Jurkat, Clone E6-1 (cell line): ENCODE measurements around the gene TXNIP.

Experiments used
- DNase-seq: peaks from one replicate; pipeline ENCODE4 v3.0.0-alpha.2; 2011; ENCODE audit warnings: low read depth, low spot score
- H3K4me3 ChIP-seq: 2 replicates; pipeline ENCODE4 v1.5.1; 2011; ENCODE audit warnings: mild to moderate bottlenecking, low read length, control low read depth, moderate library complexity

TXNIP gene

GRCh38 chr1:145974721-145975120, 21.7 kb downstream of the TXNIP start:
- DNase-seq, result no peak
- H3K4me3 ChIP-seq, result no peak overlapping the region

DNA sequence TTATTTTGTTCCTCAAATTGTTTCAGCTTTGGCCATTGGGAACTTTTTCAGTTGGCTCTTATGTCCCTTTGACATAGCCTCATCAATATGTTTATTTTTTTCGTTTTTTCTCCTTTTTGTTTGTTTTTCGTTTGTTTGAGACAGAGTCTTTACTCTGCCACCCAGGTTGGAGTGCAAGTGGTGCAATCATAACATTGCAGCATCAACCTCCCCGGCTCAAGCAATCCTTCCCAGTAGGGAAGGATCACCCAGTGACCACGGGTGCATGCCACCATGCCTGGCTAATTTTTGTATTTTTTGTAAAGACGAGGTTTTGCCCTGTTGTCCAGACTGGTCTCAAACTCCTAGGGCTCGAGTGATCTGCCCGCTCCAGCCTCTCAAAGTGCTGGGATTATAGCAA, 23.8 kb downstream of the TXNIP start:
- DNase-seq, result no peak
- no peak overlapping the region for H3K4me3 ChIP-seq

- DNase-seq, result no peak
Observed at GRCh38 chr1:145967288-145967687, 29.1 kb downstream of the TXNIP start.

GRCh38 chr1:145965119-145965744, 31.1 kb downstream of the TXNIP start:
- DNase-seq, result no peak
- H3K4me3 ChIP-seq, result peak overlapping the region; percentile 68

More at GRCh38 chr1:145967288-145967687, 29.1 kb downstream of the TXNIP start:
- H3K4me3 ChIP-seq, result no peak overlapping the region

GRCh38 chr1:145964328-145965118, 31.9 kb downstream of the TXNIP start, which contains the start of the genes ANKRD34A and POLR3GL:
ANKRD34A (minus strand) TSS chr1:145964575; CDS start chr1:145961759, 2,816 bp downstream.
POLR3GL (plus strand) TSS chr1:145964690; CDS start chr1:145974866, 10,176 bp downstream.
- DNase-seq, result peak; percentile 88
- H3K4me3 ChIP-seq, result peak within 1 kb of the TSS; percentile 68

DNA sequence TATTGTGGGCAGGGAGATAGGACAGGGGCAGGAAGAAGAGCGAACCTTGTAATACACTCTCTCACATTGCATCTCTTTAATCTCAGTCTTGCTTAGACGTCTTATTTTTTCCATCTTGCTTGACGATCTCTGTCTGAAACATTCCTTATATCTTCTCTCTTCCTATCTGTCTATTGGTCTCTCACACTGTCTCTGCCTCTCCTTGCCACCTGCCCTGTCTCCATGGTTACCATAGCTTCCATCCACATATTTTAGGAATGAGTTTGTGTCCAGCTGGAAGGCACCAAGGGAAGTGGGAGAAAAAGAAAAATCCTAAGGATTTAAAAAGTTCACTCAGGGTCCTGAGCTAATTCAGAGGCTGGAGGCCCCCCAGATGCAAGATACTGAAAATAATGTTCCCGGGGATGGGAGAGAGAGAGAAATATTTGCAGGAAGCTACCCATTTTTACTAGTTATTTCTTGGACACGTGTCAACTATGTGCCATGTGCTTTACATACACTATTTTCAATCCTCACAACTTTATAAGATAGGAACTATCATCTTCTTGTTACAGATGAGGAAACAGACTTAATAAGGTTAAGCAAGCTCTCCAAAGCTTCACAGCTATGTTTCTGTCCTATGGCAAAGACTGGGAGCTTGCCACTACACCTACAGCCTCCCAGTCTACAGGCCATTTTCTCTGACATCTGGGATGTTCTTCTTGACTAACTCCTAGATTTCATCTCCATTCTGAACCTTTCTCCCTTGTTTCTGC, 32.9 kb downstream of the TXNIP start:
- DNase-seq, result no peak
- peak overlapping the region; percentile 68 for H3K4me3 ChIP-seq

GRCh38 chr1:145962157-145963102, 33.9 kb downstream of the TXNIP start:
- H3K4me3 ChIP-seq, result no peak overlapping the region
- DNase-seq, result no peak

DNA sequence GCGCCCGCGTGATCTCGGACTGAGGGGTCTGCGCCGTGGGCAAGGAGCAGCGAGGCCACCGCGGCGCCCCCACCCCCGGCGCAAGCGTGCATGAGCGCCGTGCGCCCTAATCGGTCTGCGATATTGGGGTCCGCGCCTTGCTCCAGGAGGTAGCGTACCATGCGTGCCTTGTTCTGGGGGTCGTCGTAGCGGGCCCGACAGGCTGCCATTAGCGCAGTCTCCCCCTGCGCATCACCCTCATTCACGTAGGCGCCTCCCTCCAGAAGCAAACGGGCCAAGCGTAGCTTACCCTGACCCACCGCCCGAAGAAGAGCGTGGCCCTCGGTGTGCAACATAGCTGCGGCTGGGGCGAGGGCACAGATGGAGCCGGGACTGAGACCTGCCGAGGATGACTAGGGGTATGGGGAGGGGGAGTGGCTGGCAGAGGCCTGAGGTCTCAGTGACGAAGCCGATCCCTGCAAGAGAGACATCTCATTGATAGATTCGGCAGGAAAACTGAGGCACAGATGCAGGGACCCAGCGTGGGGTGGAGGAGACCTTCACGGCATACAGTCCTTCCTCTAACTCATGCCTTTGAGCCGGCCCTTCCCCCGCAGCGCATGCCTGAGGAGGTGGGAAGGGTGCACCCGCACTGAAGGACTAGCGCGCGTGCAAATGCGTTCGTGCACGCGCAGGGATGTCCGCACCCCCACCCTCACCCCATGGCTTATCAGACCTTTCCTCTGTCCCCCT, 34.8 kb downstream of the TXNIP start:
- no peak for DNase-seq

DNA sequence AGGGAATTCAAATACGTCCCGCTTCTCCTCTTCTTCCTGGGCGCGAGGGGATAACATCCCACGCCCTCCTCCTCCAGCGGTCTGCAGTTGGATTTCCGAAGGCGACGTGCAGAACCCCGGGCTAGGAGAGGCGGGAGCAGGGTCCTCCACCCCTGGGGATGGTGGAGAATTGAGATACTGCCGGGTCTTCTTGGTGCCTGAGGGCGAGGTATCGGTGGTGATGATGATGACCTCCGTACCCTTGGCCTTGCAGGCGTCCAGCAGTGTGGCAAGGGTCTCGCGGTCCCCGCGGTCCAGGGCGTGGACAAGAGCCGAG, 35.3 kb downstream of the TXNIP start:
- no peak overlapping the region for H3K4me3 ChIP-seq
- DNase-seq, result no peak

More for the DNA sequence above, 34.8 kb downstream of the TXNIP start:
- no peak overlapping the region for H3K4me3 ChIP-seq

DNA sequence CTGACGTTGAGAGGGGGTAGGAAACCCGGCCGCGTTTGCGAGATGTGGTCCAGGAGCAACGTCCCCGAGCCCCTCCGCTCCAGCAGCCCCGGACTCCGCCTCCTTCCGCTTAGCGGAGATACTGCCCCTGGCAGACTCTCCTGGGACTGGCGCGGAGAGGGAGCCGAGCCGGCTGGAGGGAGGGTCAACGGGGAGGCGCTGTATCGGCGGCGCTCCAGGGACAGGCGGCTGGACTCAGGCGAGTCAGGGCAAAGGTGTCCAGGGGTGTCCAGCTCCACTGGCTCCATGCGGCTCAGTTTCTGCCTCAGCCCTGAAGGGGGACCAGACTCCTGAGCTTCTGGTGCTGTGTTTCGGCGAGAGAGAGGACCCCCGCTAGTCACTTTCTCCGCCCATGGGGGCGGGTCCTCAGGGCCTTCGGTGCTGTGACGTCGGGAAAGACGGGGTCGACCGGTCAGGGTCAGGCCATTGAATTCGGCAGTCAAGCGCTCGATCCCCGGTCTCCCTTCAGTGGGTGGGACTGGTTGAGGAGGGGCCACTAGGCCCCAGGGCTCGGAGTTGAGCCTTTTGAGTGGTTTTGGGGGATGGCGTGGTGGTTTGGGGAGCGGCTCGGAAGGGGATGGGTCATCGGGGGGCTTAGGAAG, 35.8 kb downstream of the TXNIP start:
- H3K4me3 ChIP-seq, result no peak overlapping the region
- DNase-seq, result no peak

DNA sequence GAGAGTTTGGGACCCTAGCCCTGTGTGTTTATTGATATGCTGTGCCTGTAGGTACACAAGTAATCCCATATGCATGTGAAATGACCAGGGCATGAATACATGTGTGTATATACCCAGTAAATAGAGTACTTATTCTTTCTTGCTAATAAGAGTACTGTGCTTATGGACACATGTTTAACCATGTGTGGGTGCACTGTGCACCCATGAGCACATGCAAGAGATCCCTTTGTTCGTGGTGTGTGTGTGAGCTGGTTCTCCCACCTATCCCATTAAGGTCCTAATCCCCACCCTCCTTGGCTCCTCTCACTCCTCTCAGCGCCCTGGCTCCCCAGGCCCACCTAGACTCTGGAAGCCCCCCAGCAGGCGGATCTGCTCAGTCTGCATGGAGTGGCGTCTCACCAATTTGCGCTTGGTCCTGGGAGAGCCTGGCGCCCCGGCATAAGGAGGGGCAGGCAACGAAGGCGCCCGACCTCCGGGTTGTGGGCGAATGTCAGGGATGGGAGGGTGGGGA, 36.4 kb downstream of the TXNIP start:
- H3K4me3 ChIP-seq, result no peak overlapping the region
- DNase-seq, result no peak

DNA sequence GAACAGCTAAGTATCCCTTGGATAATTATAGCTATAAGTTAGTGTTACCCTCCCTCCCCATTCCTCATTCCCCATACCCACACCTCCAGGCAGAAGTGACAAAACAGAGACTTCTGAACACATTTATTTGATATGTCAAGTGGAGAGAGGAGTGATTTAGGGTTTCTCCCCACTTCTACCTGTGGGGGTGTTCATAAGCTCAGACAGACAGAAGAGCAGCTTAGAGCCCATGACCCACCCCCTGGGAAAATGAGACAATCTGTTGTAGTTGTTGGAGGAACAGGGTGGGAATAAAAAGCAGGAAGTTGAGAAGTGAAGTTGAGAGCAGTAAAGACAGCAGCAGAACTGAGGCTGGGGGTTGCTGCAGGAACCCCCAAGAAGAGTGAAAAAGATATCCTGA, 37.0 kb downstream of the TXNIP start:
- no peak overlapping the region for H3K4me3 ChIP-seq
- DNase-seq, result no peak

- no peak for DNase-seq
- H3K4me3 ChIP-seq, result no peak overlapping the region
Observed at GRCh38 chr1:145958734-145959133, 37.6 kb downstream of the TXNIP start.

- peak within 1 kb of the TSS; percentile 62 for H3K4me3 ChIP-seq
- DNase-seq, result peak; percentile 96
Observed at GRCh38 chr1:145957443-145958319, 38.7 kb downstream of the TXNIP start, which contains the start of gene LIX1L. LIX1L (minus strand) TSS chr1:145958017; CDS start chr1:145957927, 90 bp downstream.

GRCh38 chr1:145956781-145957442, 39.5 kb downstream of the TXNIP start:
- peak overlapping the region; percentile 62 for H3K4me3 ChIP-seq
- no peak for DNase-seq

GRCh38 chr1:145956361-145956760, 40.0 kb downstream of the TXNIP start:
- DNase-seq, result no peak
- peak overlapping the region; percentile 62 for H3K4me3 ChIP-seq
